Activated CD8-positive, alpha-beta memory T cell treated with anti-CD3 and anti-CD28 coated beads, Interleukin-2, amount 50 U/mL, for 1 hour (primary cell): ENCODE data around the gene KLF12.

ENCODE experiments used
- DNase-seq: peaks from one replicate; pipeline ENCODE4 v3.0.0-alpha.2; 2020; ENCODE audit errors: extremely low read depth

KLF12 gene

DNA sequence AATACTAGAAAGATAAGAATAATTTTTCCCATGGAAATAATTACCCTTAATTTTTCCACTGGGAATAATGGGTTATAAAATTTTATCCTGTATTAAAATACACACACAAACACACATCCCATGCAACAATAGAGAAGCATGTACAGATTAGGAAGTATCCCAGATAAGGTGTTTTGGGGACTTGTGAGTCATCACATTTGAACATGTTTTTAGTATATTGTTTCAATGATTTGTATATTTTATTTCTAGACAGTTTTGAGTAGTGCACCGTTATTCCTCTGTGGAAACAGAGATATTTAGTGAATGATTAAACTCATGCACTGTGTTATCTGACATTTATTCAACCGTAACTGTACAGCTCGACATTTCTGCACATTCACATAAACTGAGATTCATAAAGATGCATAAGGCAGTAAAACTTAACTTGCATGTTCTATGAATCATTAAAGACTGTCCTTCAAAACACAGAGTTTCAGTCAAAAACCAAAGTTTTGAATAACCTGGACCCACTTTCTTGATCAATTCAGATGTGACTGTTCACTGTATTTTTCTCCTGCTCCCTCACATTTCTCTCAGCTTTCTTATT is 30.1 kb downstream of the KLF12 start:
- DNase-seq, result no peak

DNA sequence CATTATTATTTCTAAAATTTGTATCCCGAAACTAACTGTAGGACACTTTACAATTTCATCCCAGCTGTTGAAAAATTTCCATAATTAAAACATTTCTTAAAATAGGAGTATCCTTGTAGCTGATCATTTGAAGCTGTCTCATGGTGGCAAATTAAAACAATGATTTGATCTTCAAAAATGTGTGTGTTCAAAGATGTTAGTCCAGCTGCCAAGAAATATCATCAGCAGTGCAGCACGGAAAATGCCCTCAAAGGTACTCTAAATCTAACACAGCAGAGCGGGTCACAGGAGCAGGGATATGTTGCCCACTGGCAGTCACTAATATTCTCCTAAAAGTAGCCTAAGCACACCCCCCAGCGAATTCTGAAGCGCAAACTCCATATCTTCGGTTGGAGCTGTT is 31.0 kb downstream of the KLF12 start:
- no peak for DNase-seq

DNA sequence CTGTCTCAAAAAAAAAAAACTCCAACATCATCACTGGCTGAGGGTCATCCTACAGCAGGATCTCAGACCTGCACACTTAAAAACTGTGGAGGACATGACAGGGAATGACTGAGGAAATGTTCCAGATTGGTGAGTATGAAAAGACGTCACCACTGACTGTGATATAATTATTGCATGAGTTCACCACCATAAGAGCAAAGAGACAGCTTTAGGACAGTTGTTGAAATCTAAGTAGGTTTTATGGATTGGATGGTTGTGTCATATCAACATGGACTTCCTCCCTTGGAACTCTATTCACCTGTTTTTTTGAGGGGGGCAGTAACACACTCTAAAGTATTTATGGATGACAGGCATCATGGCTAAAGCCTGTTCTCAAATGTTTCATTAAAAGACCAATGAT is 31.5 kb downstream of the KLF12 start:
- DNase-seq, result no peak

DNA sequence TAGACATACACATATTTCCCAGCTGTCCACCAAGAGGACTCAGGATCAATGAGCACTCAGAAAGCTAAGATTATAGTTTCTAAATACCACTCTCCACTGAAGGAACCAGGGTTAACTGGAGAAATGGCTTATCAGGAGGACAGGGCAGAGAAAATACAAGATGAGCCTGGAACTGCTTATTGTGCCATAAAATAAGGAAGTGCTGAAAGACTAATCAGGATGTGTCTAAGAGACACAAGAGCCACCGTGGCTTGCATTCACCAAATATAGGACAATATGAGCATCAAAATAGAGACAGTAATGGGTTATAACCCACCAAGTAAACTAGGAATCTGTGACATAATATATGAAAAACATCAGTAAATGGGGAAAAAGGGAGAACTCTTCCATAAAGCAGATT is 32.8 kb downstream of the KLF12 start:
- no peak for DNase-seq

DNA sequence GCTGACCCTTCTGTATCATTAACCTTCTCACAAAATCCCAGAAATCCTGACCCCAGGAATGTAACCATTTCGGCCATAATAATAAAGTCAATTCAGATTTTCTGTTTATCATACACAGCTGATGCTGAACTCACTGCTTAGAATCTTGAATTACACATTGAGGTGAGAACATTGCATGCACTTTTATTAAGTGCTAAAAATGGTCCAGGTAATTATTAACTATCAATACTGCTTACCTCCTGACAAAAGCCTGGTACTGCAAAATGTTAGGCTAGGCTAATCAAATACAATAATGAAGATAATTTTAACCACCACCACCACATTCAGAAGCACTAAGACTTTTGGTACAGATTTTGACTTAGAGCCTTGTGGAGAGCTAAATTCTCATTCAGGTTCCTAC is 36.1 kb downstream of the KLF12 start:
- DNase-seq, result no peak

DNA sequence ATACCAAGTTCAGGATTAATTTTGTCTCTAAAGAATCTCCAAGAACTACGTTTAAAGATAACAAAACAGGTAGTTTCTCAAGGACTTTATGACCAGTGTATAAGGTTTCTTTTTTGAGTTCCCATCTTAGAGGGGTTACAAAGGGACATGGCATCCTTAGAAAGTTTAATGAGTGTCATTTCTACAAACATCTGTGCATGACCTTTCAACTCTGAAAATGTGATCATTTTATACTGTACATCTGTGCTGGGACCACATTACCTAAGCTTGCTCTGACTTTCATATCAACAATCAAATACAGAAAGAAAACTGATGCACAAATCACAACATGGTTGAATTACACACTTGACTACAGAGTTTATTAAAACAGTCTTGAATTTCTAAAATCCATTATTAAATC is 37.1 kb downstream of the KLF12 start:
- DNase-seq, result no peak

DNA sequence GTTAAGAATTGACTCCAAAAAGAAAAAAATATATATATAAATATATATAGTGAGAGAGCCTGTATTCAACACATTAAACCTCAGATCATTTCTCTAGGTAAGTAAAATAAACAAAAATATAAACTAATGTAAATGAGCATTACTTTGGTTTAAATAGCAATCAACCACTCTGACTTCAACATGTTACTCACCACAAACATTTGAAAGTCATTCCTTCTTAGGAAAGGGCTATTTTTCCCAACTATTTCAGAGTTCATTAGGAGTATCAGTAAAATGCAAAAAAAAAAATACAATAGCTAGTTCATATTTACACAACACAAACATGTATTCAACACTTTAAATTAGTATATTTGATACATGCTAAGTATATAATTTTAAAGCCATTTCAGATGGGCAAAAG is 40.5 kb downstream of the KLF12 start:
- no peak for DNase-seq

DNA sequence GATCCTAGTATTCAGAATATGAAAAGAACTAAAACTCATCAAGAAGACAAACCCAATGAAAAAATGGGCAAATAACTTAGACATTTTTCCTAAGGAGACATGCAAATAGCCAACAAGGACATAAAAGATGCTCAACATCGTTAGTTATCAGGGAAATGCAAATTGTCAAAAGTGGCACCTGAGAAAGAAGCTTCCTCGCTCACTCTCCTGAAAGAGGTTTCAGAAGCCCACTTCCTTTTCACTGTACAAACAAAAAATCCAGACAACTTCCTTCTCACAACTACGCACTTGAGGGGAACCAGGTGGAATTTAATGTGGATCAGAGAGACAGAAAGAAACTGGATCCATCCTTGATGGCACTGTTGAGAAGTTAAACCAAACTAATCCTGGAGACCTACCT is 41.5 kb downstream of the KLF12 start:
- DNase-seq, result no peak

DNA sequence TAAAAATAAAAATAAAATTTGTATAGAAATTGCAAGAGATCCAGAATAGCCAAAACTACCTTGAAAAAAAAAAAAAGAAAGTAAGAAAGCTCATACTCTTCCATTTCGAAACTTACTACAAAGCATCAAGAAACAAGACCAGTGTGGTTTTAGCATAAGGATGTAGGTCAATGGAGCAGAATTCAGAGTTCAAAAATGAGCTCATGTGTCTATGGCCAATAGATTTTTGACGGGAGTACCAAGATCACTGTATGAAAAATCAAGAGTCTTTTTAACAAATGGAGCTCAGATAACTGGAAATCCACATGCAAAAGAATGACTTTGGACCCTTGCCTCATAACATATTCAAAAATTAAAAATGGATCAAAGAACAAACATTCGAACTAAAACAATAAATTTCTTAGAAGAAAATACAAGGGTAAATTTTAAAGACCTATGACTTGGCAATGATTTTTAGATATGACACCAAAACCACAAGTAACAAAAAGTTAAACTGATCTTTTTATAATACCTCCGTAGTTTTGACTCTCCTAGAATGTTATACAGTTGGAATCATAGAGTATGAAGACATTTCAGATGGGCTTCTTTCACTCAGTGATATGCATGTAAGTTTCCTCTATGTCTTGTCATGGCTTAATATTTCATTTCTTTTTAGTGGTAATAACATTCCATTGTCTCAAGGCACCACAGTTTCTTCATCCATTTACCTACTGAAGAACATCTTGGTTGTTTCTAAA is 43.2 kb downstream of the KLF12 start:
- DNase-seq, result no peak

DNA sequence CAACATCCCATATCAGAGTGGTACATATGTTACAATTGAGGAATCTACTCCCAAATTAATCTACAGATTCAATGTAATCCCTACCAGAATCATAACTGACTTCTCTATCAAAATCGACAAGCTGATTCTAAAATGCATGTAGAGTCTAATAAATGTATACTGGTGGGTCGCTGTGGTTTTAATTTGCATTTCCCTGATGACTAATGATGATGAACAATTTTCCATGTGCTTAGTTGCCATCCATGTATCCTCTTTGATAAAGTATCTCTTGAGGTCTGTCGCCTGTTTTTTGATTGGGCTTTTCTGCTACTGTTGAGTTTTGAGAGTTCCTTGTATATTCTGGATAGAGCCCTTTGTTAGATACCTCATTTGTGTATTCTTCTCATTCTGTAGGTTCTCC is 43.8 kb downstream of the KLF12 start:
- no peak for DNase-seq

DNA sequence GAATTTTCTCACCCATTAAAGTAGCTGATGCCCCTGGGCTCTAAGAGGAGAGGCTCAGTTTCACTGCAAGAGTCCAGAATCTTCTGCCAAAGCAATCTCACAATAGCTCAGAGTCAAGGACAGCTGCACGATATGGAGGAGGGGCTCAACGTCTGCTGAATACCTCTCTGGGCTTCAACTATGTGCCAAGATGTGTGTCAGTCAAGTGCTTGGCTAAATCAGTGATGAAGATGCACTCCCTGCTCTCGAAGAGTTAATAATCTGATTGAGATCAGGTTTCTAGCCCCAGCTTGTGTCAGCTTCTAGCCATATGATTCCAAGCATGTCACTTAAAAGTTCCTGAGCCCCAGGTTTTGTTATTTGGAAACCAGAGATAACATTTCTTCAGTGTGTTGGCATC is 46.8 kb downstream of the KLF12 start:
- no peak for DNase-seq
